Adrenal gland (tissue), 12 donors: Measurements from ENCODE around the gene LRRC8C. TPM values are rescaled to one million over a fixed set of nuclear protein-coding genes. Genes with fewer than 3 reads are reported as not detected.

Experiments used
- DNase-seq, 7 donors: peaks; one replicate each; pipeline ENCODE4 v3.0.0-alpha.2; 2019 to 2020
- H3K27ac ChIP-seq, 5 donors: fragments of 200-600 bp; sonication (generic) in 4 of 5; 1 replicate in 3 of 5; 2 replicates in 2 of 5; pipeline versions ENCODE4 v1.5.1 to v1.8.0; 2016 to 2020; ENCODE audit warnings: mild to moderate bottlenecking in 1 of 5
- H3K27me3 ChIP-seq: fragments of 200-600 bp; 2 replicates; pipeline ENCODE4 v1.8.0; 2021
- H3K36me3 ChIP-seq, 2 donors: fragments of 200-600 bp; replicated peaks in 1 of 2; 1 replicate in 1 of 2; 2 replicates in 1 of 2; pipeline versions ENCODE4 v1.5.1 to v1.8.0; 2018 to 2022
- H3K4me1 ChIP-seq, 2 donors: fragments of 200-600 bp; replicated peaks in 1 of 2; 1 replicate in 1 of 2; 2 replicates in 1 of 2; pipeline versions ENCODE4 v1.5.1 to v1.8.0; 2018 to 2021
- H3K4me3 ChIP-seq, 4 donors: fragments of 200-600 bp; sonication (generic) in 3 of 4; one replicate each; pipeline ENCODE4 v1.5.1; 2016 to 2018
- H3K9me3 ChIP-seq, 3 donors: fragments of 200-600 bp; sonication (generic) in 1 of 3; replicated peaks in 1 of 3; 1 replicate in 2 of 3; 2 replicates in 1 of 3; pipeline versions ENCODE4 v1.5.1 to v1.8.0; 2016 to 2021
- POLR2A ChIP-seq, 2 donors: fragments of 450-650 bp; IDR thresholded peaks; one replicate each; pipeline ENCODE4 v1.6.1; 2017; ENCODE audit warnings: antibody characterized with exemption in 2 of 2, mild to moderate bottlenecking in 2 of 2, moderate library complexity in 1 of 2
- WGBS, 4 donors: extraction: QIAGEN DNeasy Blood & Tissue Kit in 2 of 4; methylation state at CpG; one replicate each; pipeline versions ENCODE4 v1.1.5 to v1.1.7; 2013 to 2017; 5-methylcytosine and 5-hydroxymethylcytosine counted together
- intact Hi-C, 2 donors: fragments of 100-400 bp; cut with DNase I; formaldehyde crosslinking; loops; one replicate each; pipeline versions ENCODE4 v1.14.1 to v1.15.0; 2022 to 2023
- polyA plus RNA-seq, 3 donors: library from polyadenylated mRNA; stranded (reverse); fragments of 200-250 nt in 2 of 3; fragments of 350-450 nt in 1 of 3; fragmentation: Illumina TruSeq in 1 of 3; extraction: RNeasy Lipid Tissue Mini Kit (QIAGEN cat#74804) in 1 of 3; gene quantifications; one replicate each; pipeline ENCODE4 v1.2.3, GENCODE V29; 2013 to 2014
- total RNA-seq, 9 donors: library from RNA; depleted of rRNA in 4 of 9; stranded (reverse); fragments of >200 nt in 4 of 9; fragments of 120-200 nt in 1 of 9; fragmentation: NEBNext Ultra II Directional in 1 of 9; extraction: Animal tissue kit (Norgen Biotek cat#: 25700) in 1 of 9; gene quantifications; one replicate each; pipeline versions ENCODE4 v1.1.0 to v1.2.4, GENCODE V29; 2013 to 2023
- TF ChIP-seq, protein P1 (sequence below), 6 experiments: fragments of 450-650 bp in 4 of 6; fragments of 200-600 bp in 2 of 6; sonication (generic) in 1 of 6; IDR thresholded peaks; 1 replicate in 5 of 6; 2 replicates in 1 of 6; pipeline versions ENCODE4 v1.5.1 to v1.8.0; 2016 to 2021; ENCODE audit warnings: antibody characterized with exemption in 6 of 6, mild to moderate bottlenecking in 2 of 6, moderate library complexity in 1 of 6
- donor health status: healthy with polysubstance abuse.
- donor health status: Bipolar disorder and iron deficiency.
- donor health status: DM: yes; HTN: yes; CAD: no.
- donor health status: DM: no; HTN: no; CAD: no.
- donor health status: DM: no; HTN: no; CAD: no.
- donor health status: DM: yes; HTN: yes; CAD: no.

Gene LRRC8C
- total and polyA plus RNA-seq, 12 donors, result 6.5 to 33.6 (median 11.9) TPM

- no peaks in the 10 kb centered on the region for H3K27me3 ChIP-seq
- peaks cover 18 to 32% of the 10 kb centered on the region in 2 donors for H3K4me1 ChIP-seq
- peak in 5 of 7 donors; percentile 20 to 38 (median 27) for DNase-seq
- TF ChIP-seq, protein P1, sequence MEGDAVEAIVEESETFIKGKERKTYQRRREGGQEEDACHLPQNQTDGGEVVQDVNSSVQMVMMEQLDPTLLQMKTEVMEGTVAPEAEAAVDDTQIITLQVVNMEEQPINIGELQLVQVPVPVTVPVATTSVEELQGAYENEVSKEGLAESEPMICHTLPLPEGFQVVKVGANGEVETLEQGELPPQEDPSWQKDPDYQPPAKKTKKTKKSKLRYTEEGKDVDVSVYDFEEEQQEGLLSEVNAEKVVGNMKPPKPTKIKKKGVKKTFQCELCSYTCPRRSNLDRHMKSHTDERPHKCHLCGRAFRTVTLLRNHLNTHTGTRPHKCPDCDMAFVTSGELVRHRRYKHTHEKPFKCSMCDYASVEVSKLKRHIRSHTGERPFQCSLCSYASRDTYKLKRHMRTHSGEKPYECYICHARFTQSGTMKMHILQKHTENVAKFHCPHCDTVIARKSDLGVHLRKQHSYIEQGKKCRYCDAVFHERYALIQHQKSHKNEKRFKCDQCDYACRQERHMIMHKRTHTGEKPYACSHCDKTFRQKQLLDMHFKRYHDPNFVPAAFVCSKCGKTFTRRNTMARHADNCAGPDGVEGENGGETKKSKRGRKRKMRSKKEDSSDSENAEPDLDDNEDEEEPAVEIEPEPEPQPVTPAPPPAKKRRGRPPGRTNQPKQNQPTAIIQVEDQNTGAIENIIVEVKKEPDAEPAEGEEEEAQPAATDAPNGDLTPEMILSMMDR (IDR thresholded peaks at IDR 0.05), result no peak
- TF ChIP-seq POLR2A (IDR thresholded peaks at IDR 0.05), result no peak
- 38 to 42% (median 41%) methylated on average over 5 of the region's 5 CpGs for WGBS, 4 donors
- intact Hi-C loops, result no loop called here
- H3K9me3 ChIP-seq, result no peaks in the 10 kb centered on the region
- no peaks in the 10 kb centered on the region for H3K36me3 ChIP-seq
- H3K4me3 ChIP-seq, result no peak overlapping the region
- peak overlapping the region in 2 of 5 donors; percentile 3 to 45 for H3K27ac ChIP-seq
These were observed 124.6 kb downstream of the LRRC8C start for GRCh38 chr1:89757532-89757931.

- H3K27ac ChIP-seq, result peak overlapping the region in 2 of 5 donors; percentile 9 to 45
- no peaks in the 10 kb centered on the region for H3K27me3 ChIP-seq
- H3K9me3 ChIP-seq, result no peaks in the 10 kb centered on the region
- WGBS, 4 donors, result 61 to 77% (median 65%) methylated on average over 2 of the region's 2 CpGs
- no peaks in the 10 kb centered on the region for H3K36me3 ChIP-seq
- H3K4me3 ChIP-seq, result no peak overlapping the region
- intact Hi-C loops, result no loop called here
- DNase-seq, result no peak
- H3K4me1 ChIP-seq, result peaks cover 20 to 35% of the 10 kb centered on the region in 2 donors
- TF ChIP-seq POLR2A (IDR thresholded peaks at IDR 0.05), result no peak
- TF ChIP-seq, protein P1 (IDR thresholded peaks at IDR 0.05), result no peak
These were observed 125.2 kb downstream of the LRRC8C start for GRCh38 chr1:89758156-89758555.

- Histone ChIP-seq H3K4me3 (no peak overlapping the region), H3K27ac (no peak overlapping the region), H3K9me3 (no peaks in the 10 kb centered on the region), H3K4me1 (peaks cover 20 to 35% of the 10 kb centered on the region in 2 donors), H3K27me3 (no peaks in the 10 kb centered on the region), H3K36me3 (no peaks in the 10 kb centered on the region)
- no peak for DNase-seq
- intact Hi-C loops, result no loop called here
- TF ChIP-seq, protein P1 (IDR thresholded peaks at IDR 0.05), result no peak
- no peak for TF ChIP-seq POLR2A (IDR thresholded peaks at IDR 0.05)
- WGBS, 4 donors, result 79 to 88% (median 83%) methylated on average over 2 of the region's 2 CpGs
These were observed 126.1 kb downstream of the LRRC8C start for GRCh38 chr1:89759036-89759435.

- H3K4me3 ChIP-seq, result no peak overlapping the region
- TF ChIP-seq, protein P1 (IDR thresholded peaks at IDR 0.05), result no peak
- no peak for TF ChIP-seq POLR2A (IDR thresholded peaks at IDR 0.05)
- WGBS, 4 donors, result 73 to 84% (median 79%) methylated on average over 3 of the region's 3 CpGs
- H3K27me3 ChIP-seq, result no peaks in the 10 kb centered on the region
- H3K36me3 ChIP-seq, result no peaks in the 10 kb centered on the region
- H3K9me3 ChIP-seq, result no peaks in the 10 kb centered on the region
- no peak for DNase-seq
- H3K4me1 ChIP-seq, result peaks cover 20 to 35% of the 10 kb centered on the region in 2 donors
- intact Hi-C loops, result loop anchor here (5.0 to 10.0 kb wide), 4 partner anchors 128 to 278 kb away; partner anchors contain the start of gene LRRC8C (in 2 of the 2)
- peak overlapping the region in 1 of 5 donors; percentile 6 for H3K27ac ChIP-seq
These were observed 127.6 kb downstream of the LRRC8C start for GRCh38 chr1:89760496-89760895.
